ENCODE measurements around the gene EXOC6. TPM values are rescaled to one million over a fixed set of nuclear protein-coding genes. Genes with fewer than 3 reads are reported as not detected.

Gene EXOC6
- total and polyA plus RNA-seq, 2 of the 13 experiments (the other 11 are each of a cell fraction or from before 2014, with no cell fraction given): 22.2 to 29.2 TPM

GRCh38 chr10:92857904-92858514 lies 9.7 kb downstream of the EXOC6 start:
- DNase-seq (ENCODE audit: low spot score) (no peak), ATAC-seq (no peak), FAIRE-seq (no peak)
- Histone ChIP-seq H3K4me1 (ENCODE audit: insufficient read depth, low read length) (0 out of 2 replicates have a peak, but pooled peaks cover 9% of the 10 kb centered on the region), H3K36me3 (replicated peaks in 1 of 2; ENCODE audit: control insufficient read depth in 1 of 2, insufficient read depth in 2 of 2, low read length in 2 of 2) (no peaks in the 10 kb centered on the region), H3K27ac (ENCODE audit: extremely low read length, insufficient read depth, low read length) (no peak overlapping the region), H3K27me3 (ENCODE audit: control insufficient read depth in 1 of 2, insufficient read depth in 2 of 2, low read length in 2 of 2) (no peaks in the 10 kb centered on the region), H3K9me3 (ENCODE audit: low read length) (peaks cover 20% of the 10 kb centered on the region), H3K4me3 (replicated peaks in 1 of 3; ENCODE audit: insufficient read depth in 1 of 3, low read depth in 2 of 3, low read length in 3 of 3) (no peak overlapping the region), H3K9ac (ENCODE audit: insufficient read depth, low read depth, low read length) (no peak overlapping the region), H3K79me2 (ENCODE audit: insufficient read depth, low read length) (peaks cover 61% of the 10 kb centered on the region), H3K4me2 (ENCODE audit: low read depth, low read length) (no peak overlapping the region), H2AFZ (ENCODE audit: low read length) (no peak overlapping the region), H4K20me1 (ENCODE audit: insufficient read depth, low read length) (no peaks in the 10 kb centered on the region)
- intact Hi-C loops (cut with micrococcal nuclease; ENCODE audit: unreplicated experiment): no loop called here
- 95% methylated on average over 4 of the region's 4 CpGs for WGBS (ENCODE audit: low lambda C conversion rate)
- ChIA-PET POLR2A (interaction anchor here (0.8 kb wide), 1 partner anchor 10 kb away, joined by 3 read pairs; the partner anchor contains the start of gene EXOC6), CTCF (ENCODE audit: low intra/inter-chr PET ratio, low total read pairs) (no interaction called here)
- peak; percentile 50; the same call in 1 of the 2 replicates for TF ChIP-seq ZNF280D (CRISPR knock-in tag; IDR thresholded peaks at IDR 0.05)
- no peak for TF ChIP-seq ZBTB43 (CRISPR knock-in tag; conservative IDR thresholded peaks at IDR 0.05)
- TF ChIP-seq ZNF382 (CRISPR knock-in tag; IDR thresholded peaks at IDR 0.05; ENCODE audit: borderline replicate concordance): no peak
- no peak for TF ChIP-seq ZNF710 (CRISPR knock-in tag; IDR thresholded peaks at IDR 0.05; ENCODE audit: borderline replicate concordance)
- TF ChIP-seq DDIT3 (CRISPR knock-in tag; IDR thresholded peaks at IDR 0.05): no peak
- TF ChIP-seq ZNF557 (CRISPR knock-in tag; IDR thresholded peaks at IDR 0.05): no peak
- no peak for TF ChIP-seq RARA (CRISPR knock-in tag; IDR thresholded peaks at IDR 0.05)
- no peak for TF ChIP-seq ZBTB26 (CRISPR knock-in tag; IDR thresholded peaks at IDR 0.05; ENCODE audit: borderline replicate concordance)
- TF ChIP-seq SRSF4 (IDR thresholded peaks at IDR 0.05; ENCODE audit: low read depth, low read length, poor library complexity, severe bottlenecking): no peak
- no peak for TF ChIP-seq GABPB1 (CRISPR knock-in tag; IDR thresholded peaks at IDR 0.05)
- peak; percentile 100 for TF ChIP-seq ZNF317 (CRISPR knock-in tag; IDR thresholded peaks at IDR 0.05)
- 0 out of 2 replicates have a peak, but pooled peaks have one; percentile 11 for TF ChIP-seq ZBTB33 (CRISPR knock-in tag; IDR thresholded peaks at IDR 0.05)
- in situ Hi-C loops (cut with HindIII; ENCODE audit: extremely low pct_ligation_motif_present, low pct_unique_long_range_greater_than_20kb): no loop called here
- BruUV-seq (replicated peaks): no TSS peak
